H1 (cell line): Measurements from ENCODE around the gene DSCAM. TPM values are rescaled to one million over a fixed set of nuclear protein-coding genes. Genes with fewer than 3 reads are reported as not detected.

Experiments
- CTCF ChIA-PET: fragments of 300-600 bp; sonication (Branson Sonifier 250); formaldehyde crosslinking; loops from one replicate; lab custom pipeline; 2021; ENCODE audit not compliant: partially characterized antibody; lab: Charles Lee
- POLR2A ChIA-PET: fragments of 300-600 bp; sonication (Branson Sonifier 250); formaldehyde crosslinking; loops from one replicate; lab custom pipeline; 2021; ENCODE audit warnings: inconsistent platforms; ENCODE audit not compliant: partially characterized antibody; lab: Charles Lee
- DNase-seq, 2 experiments: peaks; one replicate each; pipeline versions ENCODE4 v3.0.0 to v3.0.0-alpha.2; 2010 to 2022; ENCODE audit warnings: low spot score in 2 of 2, low read depth in 1 of 2, mixed read lengths in 1 of 2
- FAIRE-seq: peaks from 2 replicates; lab custom pipeline; 2011; peaks lifted over from hg19 to GRCh38; lab: Jason Lieb, UNC
- H2AFZ ChIP-seq: 2 replicates; pipeline ENCODE4 v1.8.1; 2012; ENCODE audit warnings: low read length, inconsistent platforms
- H2AK5ac ChIP-seq: 2 replicates; pipeline ENCODE4 v1.6.1; 2013; ENCODE audit warnings: low read depth, low read length
- H2BK120ac ChIP-seq: replicated peaks from 2 replicates; pipeline ENCODE3; 2013; ENCODE audit warnings: low read depth, low read length, inconsistent platforms
- H2BK12ac ChIP-seq: 2 replicates; pipeline ENCODE4 v1.6.1; 2013; ENCODE audit warnings: low read depth, low read length
- H2BK15ac ChIP-seq: 2 replicates; pipeline ENCODE4 v1.6.1; 2013; ENCODE audit warnings: low read length
- H2BK20ac ChIP-seq: 2 replicates; pipeline ENCODE4 v1.6.1; 2013; ENCODE audit warnings: low read length
- H2BK5ac ChIP-seq: 2 replicates; pipeline ENCODE4 v1.6.1; 2013; ENCODE audit warnings: low read depth, low read length
- H3K14ac ChIP-seq: 2 replicates; pipeline ENCODE4 v1.6.1; 2013; ENCODE audit warnings: inconsistent platforms; ENCODE audit not compliant: insufficient read length
- H3K18ac ChIP-seq: 2 replicates; pipeline ENCODE4 v1.6.1; 2013; ENCODE audit warnings: low read length; ENCODE audit errors: extremely low read depth
- H3K23ac ChIP-seq: 2 replicates; pipeline ENCODE4 v1.6.1; 2013; ENCODE audit warnings: inconsistent platforms; ENCODE audit not compliant: insufficient read length
- H3K23me2 ChIP-seq: 2 replicates; pipeline ENCODE4 v1.6.1; 2013; ENCODE audit warnings: low read depth, low read length
- H3K27ac ChIP-seq: 2 replicates; pipeline ENCODE4 v1.6.1; 2011; ENCODE audit warnings: low read depth, low read length, inconsistent platforms
- H3K27me3 ChIP-seq, 4 experiments: replicated peaks in 1 of 4; 1 replicate in 1 of 4; 2 replicates in 3 of 4; pipeline versions ENCODE4 v1.6.1 to v1.8.1; 2011 to 2013; ENCODE audit warnings: low read length in 3 of 4, mild to moderate bottlenecking in 3 of 4, inconsistent platforms in 2 of 4, mixed read lengths in 2 of 4, moderate library complexity in 1 of 4; ENCODE audit not compliant: control insufficient read depth in 3 of 4, insufficient read depth in 3 of 4; ENCODE audit errors: extremely low read depth in 1 of 4
- H3K36me3 ChIP-seq, 4 experiments: 2 replicates each; pipeline versions ENCODE4 v1.6.1 to v1.8.1; 2011 to 2013; ENCODE audit warnings: mild to moderate bottlenecking in 4 of 4, low read length in 3 of 4, moderate library complexity in 2 of 4, control low read depth in 1 of 4, inconsistent platforms in 1 of 4; ENCODE audit not compliant: insufficient read depth in 4 of 4, control insufficient read depth in 2 of 4
- H3K4ac ChIP-seq: replicated peaks from 2 replicates; pipeline ENCODE3; 2013; ENCODE audit warnings: low read length, low read depth, mixed read lengths, inconsistent platforms; ENCODE audit not compliant: insufficient read length
- H3K4me1 ChIP-seq, 4 experiments: replicated peaks in 1 of 4; 1 replicate in 1 of 4; 2 replicates in 3 of 4; pipeline versions ENCODE4 v1.6.1 to v1.8.1; 2011 to 2013; ENCODE audit warnings: low read length in 3 of 4, inconsistent platforms in 2 of 4, mixed read lengths in 1 of 4; ENCODE audit not compliant: insufficient read depth in 4 of 4, control insufficient read depth in 3 of 4
- H3K4me2 ChIP-seq, 2 experiments: 2 replicates each; pipeline versions ENCODE4 v1.6.1 to v1.8.1; 2011 to 2013; ENCODE audit warnings: low read depth in 2 of 2, low read length in 2 of 2, control low read depth in 1 of 2, inconsistent platforms in 1 of 2, mild to moderate bottlenecking in 1 of 2; ENCODE audit not compliant: insufficient read depth in 1 of 2
- H3K4me3 ChIP-seq, 4 experiments: fragments of 200-600, 300-600 bp in 1 of 4; sonication (generic), shearing (Covaris generic), sonication (Bioruptor Twin) in 1 of 4; 2 replicates each; pipeline versions ENCODE4 v1.5.1 to v1.8.1; 2011 to 2016; ENCODE audit warnings: low read length in 4 of 4, low read depth in 3 of 4, control low read depth in 2 of 4, inconsistent platforms in 2 of 4, mild to moderate bottlenecking in 2 of 4, mixed read lengths in 1 of 4, moderate library complexity in 1 of 4; ENCODE audit not compliant: insufficient read depth in 2 of 4; ENCODE audit errors: extremely low read depth in 1 of 4
- H3K56ac ChIP-seq: replicated peaks from 2 replicates; pipeline ENCODE3; 2013; ENCODE audit warnings: low read depth, mild to moderate bottlenecking, mixed read lengths, low read length, inconsistent platforms; ENCODE audit not compliant: insufficient read length
- H3K79me1 ChIP-seq: 2 replicates; pipeline ENCODE4 v1.6.1; 2013; ENCODE audit warnings: low read depth, low read length, control low read depth
- H3K79me2 ChIP-seq, 2 experiments: 2 replicates each; pipeline versions ENCODE4 v1.6.1 to v1.8.1; 2012 to 2013; ENCODE audit warnings: low read length in 2 of 2, mild to moderate bottlenecking in 2 of 2, inconsistent platforms in 1 of 2; ENCODE audit not compliant: insufficient read depth in 2 of 2, control insufficient read depth in 1 of 2
- H3K9ac ChIP-seq, 4 experiments: replicated peaks in 1 of 4; 1 replicate in 1 of 4; 2 replicates in 3 of 4; pipeline versions ENCODE4 v1.6.1 to v1.8.1; 2011 to 2013; ENCODE audit warnings: low read depth in 3 of 4, low read length in 3 of 4, control low read depth in 2 of 4, mild to moderate bottlenecking in 2 of 4, moderate library complexity in 2 of 4, inconsistent platforms in 1 of 4; ENCODE audit errors: extremely low read depth in 1 of 4
- H3K9me3 ChIP-seq, 2 experiments: 2 replicates each; pipeline versions ENCODE4 v1.6.1 to v1.8.1; 2012 to 2013; ENCODE audit warnings: mild to moderate bottlenecking in 2 of 2, moderate library complexity in 2 of 2, control low read depth in 1 of 2, inconsistent platforms in 1 of 2, low read depth in 1 of 2, low read length in 1 of 2, mixed read lengths in 1 of 2; ENCODE audit not compliant: insufficient read depth in 2 of 2
- H4K20me1 ChIP-seq, 2 experiments: replicated peaks in 1 of 2; 2 replicates each; pipeline versions ENCODE3 to v1.8.1; 2011 to 2013; ENCODE audit warnings: inconsistent platforms in 2 of 2, low read length in 2 of 2, mild to moderate bottlenecking in 1 of 2; ENCODE audit not compliant: insufficient read depth in 2 of 2, control insufficient read depth in 1 of 2
- H4K5ac ChIP-seq: 2 replicates; pipeline ENCODE4 v1.6.1; 2013; ENCODE audit warnings: low read length, low read depth, mixed read lengths, inconsistent platforms; ENCODE audit not compliant: insufficient read length
- H4K8ac ChIP-seq: 2 replicates; pipeline ENCODE4 v1.8.0; 2013; ENCODE audit warnings: mild to moderate bottlenecking, moderate library complexity, low read length, inconsistent platforms; ENCODE audit not compliant: insufficient read depth; ENCODE audit errors: extremely low read depth
- H4K91ac ChIP-seq: replicated peaks from 2 replicates; pipeline ENCODE3; 2013; ENCODE audit warnings: low read length, mixed read lengths, inconsistent platforms; ENCODE audit not compliant: insufficient read length
- BRCA1 ChIP-seq: IDR thresholded peaks from 2 replicates; pipeline ENCODE4 v1.6.1; 2012; ENCODE audit warnings: low read depth, low read length, improper control_type of control experiment
- RXRA ChIP-seq: IDR thresholded peaks from 2 replicates; pipeline ENCODE4 v1.6.1; 2011; ENCODE audit warnings: low read depth, mild to moderate bottlenecking, low read length, moderate library complexity; ENCODE audit not compliant: insufficient read depth
- SIN3A ChIP-seq, 2 experiments: IDR thresholded peaks in 1 of 2; conservative IDR thresholded peaks in 1 of 2; 2 replicates each; pipeline ENCODE4 v1.6.1; 2011 to 2012; ENCODE audit warnings: low read length in 2 of 2, improper control_type of control experiment in 1 of 2, low read depth in 1 of 2, mild to moderate bottlenecking in 1 of 2
- WGBS, 2 experiments: shearing (Covaris generic) in 1 of 2; methylation state at CpG; one replicate each; pipeline versions ENCODE4 v1.1.6 to v1.1.7; 2013 to 2015; ENCODE audit warnings: low lambda C conversion rate in 2 of 2, mixed read lengths in 2 of 2, inconsistent platforms in 1 of 2, low coverage in 1 of 2, missing lambda C conversion rate in 1 of 2; ENCODE audit not compliant: insufficient replicate concordance in 2 of 2, insufficient coverage in 1 of 2, insufficient read length in 1 of 2; ENCODE audit errors: extremely low coverage in 1 of 2, missing lambda C conversion rate in 1 of 2; 5-methylcytosine and 5-hydroxymethylcytosine counted together
- polyA plus RNA-seq, 7 experiments: library from polyadenylated mRNA; depleted of rRNA in 3 of 7; stranded (reverse) in 5 of 7; unstranded in 2 of 7; fragments of >200 nt in 5 of 7; fragments of 200-250 nt in 2 of 7; gene quantifications; 1 replicate in 5 of 7; 2 replicates in 1 of 7; 4 replicates in 1 of 7; pipeline versions ENCODE4 v1.2.1 to v1.2.3, GENCODE V29; 2011 to 2013; ENCODE audit warnings: missing spikeins in 2 of 7, mixed read lengths in 2 of 7
- total RNA-seq: library from RNA; stranded (reverse); fragmentation: NEBNext Ultra II Directional; extraction: Animal tissue kit (Norgen Biotek cat#: 25700); gene quantifications from 2 replicates; pipeline ENCODE4 v1.2.1, GENCODE V29; 2021
- TF ChIP-seq, protein P1 (sequence below): IDR thresholded peaks from 2 replicates; pipeline ENCODE4 v1.6.1; 2011; ENCODE audit warnings: low read depth, mild to moderate bottlenecking, low read length; ENCODE audit not compliant: insufficient read depth

DSCAM gene
- total and polyA plus RNA-seq, 2 of the 8 experiments (the other 6 are each of a cell fraction or from before 2014, with no cell fraction given): 0.02 to 0.15 TPM

DNA sequence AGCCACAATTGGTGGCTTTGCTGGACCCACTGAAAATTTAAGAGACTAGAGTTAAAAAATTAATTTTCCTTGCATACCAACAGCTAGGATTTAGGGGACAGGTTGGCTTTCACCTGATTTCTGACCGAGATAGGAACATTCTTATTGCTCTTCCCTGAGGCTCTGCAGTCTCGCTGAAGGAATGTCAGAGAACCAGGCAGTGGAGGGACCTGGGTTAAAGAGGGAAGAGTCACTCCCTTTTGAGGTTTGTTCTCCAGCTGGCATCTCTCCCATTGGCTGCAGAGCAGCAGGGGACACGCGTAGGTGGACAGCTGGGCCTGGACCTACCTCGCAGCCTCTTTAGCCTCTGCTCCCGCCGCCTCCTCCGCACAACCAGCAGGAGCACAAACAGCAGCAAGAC lies 772.2 kb downstream of the DSCAM start:
- H3K4me2 ChIP-seq: no peak overlapping the region
- H2BK15ac ChIP-seq: no peak overlapping the region
- no peak overlapping the region for H2BK5ac ChIP-seq
- FAIRE-seq: no peak
- H3K27me3 ChIP-seq: no peaks in the 10 kb centered on the region
- H2BK120ac ChIP-seq: no peak overlapping the region
- no peak overlapping the region for H3K14ac ChIP-seq
- POLR2A ChIA-PET: interaction anchor here (0.7 kb wide), 1 partner anchor 9 kb away, joined by 3 read pairs; no protein-coding TSS in a partner anchor
- H4K91ac ChIP-seq: no peak overlapping the region
- no peak overlapping the region for H4K8ac ChIP-seq
- no peaks in the 10 kb centered on the region for H3K4me1 ChIP-seq
- no peak overlapping the region for H4K5ac ChIP-seq
- H3K4me3 ChIP-seq: no peak overlapping the region
- no peak overlapping the region for H2BK20ac ChIP-seq
- no peak overlapping the region for H3K9ac ChIP-seq
- H3K9me3 ChIP-seq: no peaks in the 10 kb centered on the region
- TF ChIP-seq BRCA1: no peak
- TF ChIP-seq RXRA: no peak
- TF ChIP-seq SIN3A (conservative IDR thresholded peaks at IDR 0.05 in 1 of 2, IDR thresholded peaks at IDR 0.05 in 1 of 2; ENCODE audit: low read depth in 1 of 2, low read length in 2 of 2): no peak
- TF ChIP-seq, protein P1, sequence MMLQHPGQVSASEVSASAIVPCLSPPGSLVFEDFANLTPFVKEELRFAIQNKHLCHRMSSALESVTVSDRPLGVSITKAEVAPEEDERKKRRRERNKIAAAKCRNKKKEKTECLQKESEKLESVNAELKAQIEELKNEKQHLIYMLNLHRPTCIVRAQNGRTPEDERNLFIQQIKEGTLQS: no peak
- no peak overlapping the region for H3K4ac ChIP-seq
- H2AFZ ChIP-seq: no peak overlapping the region
- H3K79me2 ChIP-seq: no peaks in the 10 kb centered on the region
- H3K27ac ChIP-seq: no peak overlapping the region
- no peaks in the 10 kb centered on the region for H3K36me3 ChIP-seq
- DNase-seq: no peak
- CTCF ChIA-PET: interaction anchor here (1.2 kb wide), 1 partner anchor 9 kb away, joined by 4 read pairs; no protein-coding TSS in a partner anchor
- no peak overlapping the region for H3K18ac ChIP-seq
- no peaks in the 10 kb centered on the region for H4K20me1 ChIP-seq
- H3K79me1 ChIP-seq: no peaks in the 10 kb centered on the region
- no peak overlapping the region for H3K23ac ChIP-seq
- no peak overlapping the region for H3K56ac ChIP-seq
- no peak overlapping the region for H2AK5ac ChIP-seq
- peaks cover 1% of the 10 kb centered on the region; the same call in 1 of the 2 replicates for H3K23me2 ChIP-seq
- no peak overlapping the region for H2BK12ac ChIP-seq
- 87% methylated on average over 8 of the region's 8 CpGs; no CpG with 5 or more reads in 1 of the 2 experiments for WGBS, 2 experiments
